Smooth muscle cell (in vitro differentiated cells): Measurements from ENCODE around the gene CLDN18. TPM values are rescaled to one million over a fixed set of nuclear protein-coding genes. Genes with fewer than 3 reads are reported as not detected.

Source experiments
- DNase-seq: peaks from one replicate; lab custom pipeline; 2025; ENCODE audit not compliant: unreplicated experiment; lab: John Stamatoyannopoulos, UW
- H2AFZ ChIP-seq: fragments of 200-600 bp; sonication (generic); 2 replicates; pipeline ENCODE4 v1.6.0; 2016; ENCODE audit warnings: antibody characterized with exemption, low read depth, mild to moderate bottlenecking
- H3F3A ChIP-seq: fragments of 200-600 bp; sonication (generic); 2 replicates; pipeline ENCODE4 v1.6.0; 2017; ENCODE audit warnings: antibody characterized with exemption, low read depth
- H3K27ac ChIP-seq: fragments of 200-600 bp; sonication (generic); 2 replicates; pipeline ENCODE4 v1.5.1; 2016; ENCODE audit warnings: low read depth, mild to moderate bottlenecking
- H3K27me3 ChIP-seq: fragments of 200-600 bp; sonication (generic); 2 replicates; pipeline ENCODE4 v1.6.1; 2016; ENCODE audit warnings: low read depth, mild to moderate bottlenecking
- H3K36me3 ChIP-seq: fragments of 200-600 bp; sonication (generic); 2 replicates; pipeline ENCODE4 v1.5.1; 2016; ENCODE audit warnings: low read depth
- H3K4me1 ChIP-seq: fragments of 200-600 bp; sonication (generic); 2 replicates; pipeline ENCODE4 v1.5.1; 2016; ENCODE audit warnings: low read depth
- H3K4me2 ChIP-seq: fragments of 200-600 bp; sonication (generic); 2 replicates; pipeline ENCODE4 v1.6.0; 2016; ENCODE audit warnings: mild to moderate bottlenecking
- H3K4me3 ChIP-seq: fragments of 200-600 bp; sonication (generic); 2 replicates; pipeline ENCODE4 v1.5.1; 2016; ENCODE audit warnings: mild to moderate bottlenecking
- H3K79me2 ChIP-seq: fragments of 200-600 bp; sonication (generic); 2 replicates; pipeline ENCODE4 v1.6.0; 2016; ENCODE audit warnings: low read depth, mild to moderate bottlenecking
- H3K9ac ChIP-seq: fragments of 200-600 bp; sonication (generic); 2 replicates; pipeline ENCODE4 v1.6.0; 2016; ENCODE audit warnings: low read depth
- H3K9me3 ChIP-seq: fragments of 200-600 bp; sonication (generic); replicated peaks from 2 replicates; pipeline ENCODE4 v1.5.1; 2016; ENCODE audit warnings: low read depth
- H4K20me1 ChIP-seq: fragments of 200-600 bp; sonication (generic); 2 replicates; pipeline ENCODE4 v1.6.0; 2016; ENCODE audit warnings: low read depth
- WGBS: methylation state at CpG from one replicate; pipeline ENCODE4 v1.1.7; 2016; ENCODE audit warnings: low lambda C conversion rate; 5-methylcytosine and 5-hydroxymethylcytosine counted together
- polyA plus RNA-seq: library from polyadenylated mRNA; unstranded; fragments of >200 nt; fragmentation: Nextera tagmentation; extraction: Ambion mirVana; gene quantifications from 2 replicates; pipeline ENCODE4 v1.2.1, GENCODE V29; 2016
- total RNA-seq: library from RNA; depleted of rRNA; stranded (reverse); fragments of >200 nt; gene quantifications from 2 replicates; pipeline ENCODE4 v1.2.3, GENCODE V29; 2014
- TF ChIP-seq, protein P1 (sequence below): fragments of 200-600 bp; sonication (generic); IDR thresholded peaks from 2 replicates; pipeline ENCODE4 v1.5.1; 2017; ENCODE audit warnings: borderline replicate concordance, mild to moderate bottlenecking, antibody characterized with exemption; ENCODE audit not compliant: insufficient read depth, poor library complexity, severe bottlenecking

The CLDN18 gene
- total and polyA plus RNA-seq, 2 experiments from 2014 or later, result 0.11 TPM; not detected in 1

DNA sequence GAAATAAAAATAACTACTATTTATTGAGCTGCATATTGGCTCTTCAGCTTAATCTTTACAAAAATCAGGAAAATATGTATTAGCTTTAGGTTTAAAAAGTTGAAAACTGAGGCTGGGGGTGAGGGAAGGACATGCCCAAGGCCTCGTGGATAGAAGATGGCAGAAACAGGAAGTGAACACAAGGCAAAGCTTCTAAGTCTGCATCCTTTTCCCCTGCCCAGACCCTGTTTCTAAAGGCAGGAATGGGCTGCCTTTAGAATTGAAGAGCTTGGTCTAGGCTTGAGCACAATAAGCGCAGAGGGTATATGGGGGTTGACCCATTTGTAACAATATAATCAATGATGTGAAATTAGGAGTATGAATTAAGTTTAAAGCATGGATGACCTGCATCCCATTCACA lies 6.1 kb downstream of the CLDN18 start:
- Histone ChIP-seq H2AFZ (no peak overlapping the region), H3K27me3 (no peaks in the 10 kb centered on the region), H3K79me2 (no peaks in the 10 kb centered on the region), H3K27ac (no peak overlapping the region), H3F3A (no peaks in the 10 kb centered on the region), H3K4me3 (no peak overlapping the region), H3K36me3 (no peaks in the 10 kb centered on the region), H4K20me1 (no peaks in the 10 kb centered on the region), H3K9me3 (no peaks in the 10 kb centered on the region), H3K9ac (no peak overlapping the region), H3K4me1 (no peaks in the 10 kb centered on the region), H3K4me2 (no peak overlapping the region)
- 94% methylated on average over 2 of the region's 2 CpGs for WGBS
- TF ChIP-seq, protein P1, sequence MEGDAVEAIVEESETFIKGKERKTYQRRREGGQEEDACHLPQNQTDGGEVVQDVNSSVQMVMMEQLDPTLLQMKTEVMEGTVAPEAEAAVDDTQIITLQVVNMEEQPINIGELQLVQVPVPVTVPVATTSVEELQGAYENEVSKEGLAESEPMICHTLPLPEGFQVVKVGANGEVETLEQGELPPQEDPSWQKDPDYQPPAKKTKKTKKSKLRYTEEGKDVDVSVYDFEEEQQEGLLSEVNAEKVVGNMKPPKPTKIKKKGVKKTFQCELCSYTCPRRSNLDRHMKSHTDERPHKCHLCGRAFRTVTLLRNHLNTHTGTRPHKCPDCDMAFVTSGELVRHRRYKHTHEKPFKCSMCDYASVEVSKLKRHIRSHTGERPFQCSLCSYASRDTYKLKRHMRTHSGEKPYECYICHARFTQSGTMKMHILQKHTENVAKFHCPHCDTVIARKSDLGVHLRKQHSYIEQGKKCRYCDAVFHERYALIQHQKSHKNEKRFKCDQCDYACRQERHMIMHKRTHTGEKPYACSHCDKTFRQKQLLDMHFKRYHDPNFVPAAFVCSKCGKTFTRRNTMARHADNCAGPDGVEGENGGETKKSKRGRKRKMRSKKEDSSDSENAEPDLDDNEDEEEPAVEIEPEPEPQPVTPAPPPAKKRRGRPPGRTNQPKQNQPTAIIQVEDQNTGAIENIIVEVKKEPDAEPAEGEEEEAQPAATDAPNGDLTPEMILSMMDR, result no peak
- DNase-seq, result no peak

DNA sequence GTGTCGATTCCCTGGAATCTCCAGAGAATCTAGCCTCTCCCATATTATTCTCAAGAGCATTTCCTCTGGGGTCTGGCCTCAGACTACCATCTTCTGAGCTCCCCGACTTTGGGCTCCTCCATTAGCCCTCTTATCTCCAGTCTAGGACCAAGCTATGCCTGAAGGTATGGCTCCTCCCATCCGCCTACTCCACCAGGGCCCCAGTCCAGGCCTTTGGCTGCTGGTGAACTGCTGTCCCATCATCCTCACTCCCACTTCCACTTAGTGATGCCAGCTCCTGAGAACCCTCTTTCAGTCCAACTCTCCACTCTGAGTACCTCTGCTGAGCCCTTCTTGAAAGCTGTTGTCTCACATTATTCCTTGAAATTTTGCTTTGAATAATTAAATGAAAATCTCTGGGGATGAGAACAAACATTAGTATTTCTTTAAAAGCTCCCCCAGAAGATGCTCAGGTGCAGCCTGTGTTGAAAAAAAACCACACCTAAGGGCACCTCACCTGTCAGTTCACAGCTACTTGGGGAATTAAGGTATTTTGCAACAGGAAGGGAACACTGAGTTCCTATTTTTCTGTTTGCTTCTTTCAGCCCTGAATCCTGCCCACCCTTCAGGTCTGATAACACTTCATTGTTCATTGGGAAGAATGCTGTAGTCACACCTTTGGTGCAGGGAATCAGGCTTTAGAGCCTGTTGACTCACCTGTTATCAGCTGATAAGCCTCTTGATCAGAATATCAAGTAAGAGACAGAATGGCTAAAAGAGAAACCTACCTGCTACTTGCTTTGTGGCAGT lies 9.5 kb downstream of the CLDN18 start:
- Histone ChIP-seq H3K79me2 (no peaks in the 10 kb centered on the region), H3K4me2 (no peak overlapping the region), H3K9me3 (no peaks in the 10 kb centered on the region), H3K27me3 (no peaks in the 10 kb centered on the region), H3K9ac (no peak overlapping the region), H2AFZ (no peak overlapping the region), H3F3A (no peaks in the 10 kb centered on the region), H3K36me3 (no peaks in the 10 kb centered on the region), H3K4me3 (no peak overlapping the region), H3K4me1 (no peaks in the 10 kb centered on the region), H4K20me1 (no peaks in the 10 kb centered on the region), H3K27ac (no peak overlapping the region)
- WGBS, result 87% methylated on average over 3 of the region's 3 CpGs
- TF ChIP-seq, protein P1, result no peak
- no peak for DNase-seq

DNA sequence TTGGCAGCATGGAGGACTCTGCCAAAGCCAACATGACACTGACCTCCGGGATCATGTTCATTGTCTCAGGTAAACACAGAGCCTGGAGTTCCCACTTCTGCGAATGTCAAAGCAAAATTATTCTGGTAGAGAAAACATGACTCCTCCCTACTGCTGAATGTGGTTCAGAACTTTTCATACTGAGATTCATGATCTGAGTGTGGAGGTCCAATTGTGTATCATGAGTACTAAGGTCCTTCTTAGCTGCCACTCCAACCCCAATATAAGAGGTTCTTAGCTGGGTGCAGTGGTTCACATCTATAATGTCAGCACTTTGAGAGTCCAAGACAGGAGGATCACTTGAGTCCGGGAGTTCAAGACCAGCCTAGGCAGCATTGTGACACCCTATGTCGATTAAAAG lies 13.8 kb downstream of the CLDN18 start:
- no peak overlapping the region for H3K9ac ChIP-seq
- no peaks in the 10 kb centered on the region for H4K20me1 ChIP-seq
- no peaks in the 10 kb centered on the region for H3F3A ChIP-seq
- no peak overlapping the region for H2AFZ ChIP-seq
- H3K36me3 ChIP-seq, result no peaks in the 10 kb centered on the region
- no peaks in the 10 kb centered on the region for H3K27me3 ChIP-seq
- TF ChIP-seq, protein P1, result no peak
- no peaks in the 10 kb centered on the region for H3K4me1 ChIP-seq
- H3K79me2 ChIP-seq, result no peaks in the 10 kb centered on the region
- WGBS, result 97% methylated on average over 4 of the region's 4 CpGs
- H3K27ac ChIP-seq, result no peak overlapping the region
- no peak overlapping the region for H3K4me2 ChIP-seq
- no peaks in the 10 kb centered on the region for H3K9me3 ChIP-seq
- DNase-seq, result no peak
- no peak overlapping the region for H3K4me3 ChIP-seq

DNA sequence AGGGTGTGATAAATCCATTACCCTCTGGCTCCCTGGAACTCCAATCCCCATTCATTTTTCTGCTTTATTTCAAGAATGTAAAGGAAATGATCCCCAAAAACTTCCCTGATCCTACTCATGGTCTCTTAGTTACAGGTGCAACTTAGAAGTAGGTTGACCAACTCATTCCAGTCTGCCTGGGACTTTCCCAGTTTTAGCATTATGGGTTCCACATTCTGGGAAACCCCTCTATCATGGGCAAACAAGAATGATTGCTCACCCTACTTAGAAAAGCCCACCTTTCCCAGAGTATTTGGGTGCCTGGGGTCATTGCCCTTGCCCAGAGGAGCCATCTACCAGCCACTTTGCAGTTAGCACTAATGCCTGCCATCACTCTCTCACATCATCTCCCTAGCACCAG lies 15.6 kb downstream of the CLDN18 start:
- H3K4me3 ChIP-seq, result no peak overlapping the region
- no peaks in the 10 kb centered on the region for H3K4me1 ChIP-seq
- no peaks in the 10 kb centered on the region for H3K9me3 ChIP-seq
- H3K27ac ChIP-seq, result no peak overlapping the region
- no peak overlapping the region for H3K4me2 ChIP-seq
- H4K20me1 ChIP-seq, result no peaks in the 10 kb centered on the region
- no peaks in the 10 kb centered on the region for H3K36me3 ChIP-seq
- no peak for DNase-seq
- no peaks in the 10 kb centered on the region for H3K79me2 ChIP-seq
- no peaks in the 10 kb centered on the region for H3F3A ChIP-seq
- no peaks in the 10 kb centered on the region for H3K27me3 ChIP-seq
- no peak overlapping the region for H3K9ac ChIP-seq
- H2AFZ ChIP-seq, result no peak overlapping the region
- TF ChIP-seq, protein P1, result no peak
